Astrocyte of the cerebellum (primary cell): Measurements from ENCODE around the gene IPCEF1.

Experiments used
- DNase-seq: peaks from one replicate; pipeline ENCODE4 v3.0.0-alpha.2; 2011; ENCODE audit warnings: low read depth
- H3K4me3 ChIP-seq: 2 replicates; pipeline ENCODE4 v1.5.1; 2011; ENCODE audit warnings: mild to moderate bottlenecking, low read depth, low read length, moderate library complexity
- in situ Hi-C: cut with HindIII; loops from 2 replicates; pipeline ENCODE4 v1.10.0; 2017; ENCODE audit warnings: low sequenced_read_pairs
- TF ChIP-seq, protein P1 (sequence below): IDR thresholded peaks from 2 replicates; pipeline ENCODE4 v1.5.1; 2012; ENCODE audit warnings: low read length, low read depth, moderate library complexity, mild to moderate bottlenecking; ENCODE audit errors: missing control alignments

Gene IPCEF1

DNA sequence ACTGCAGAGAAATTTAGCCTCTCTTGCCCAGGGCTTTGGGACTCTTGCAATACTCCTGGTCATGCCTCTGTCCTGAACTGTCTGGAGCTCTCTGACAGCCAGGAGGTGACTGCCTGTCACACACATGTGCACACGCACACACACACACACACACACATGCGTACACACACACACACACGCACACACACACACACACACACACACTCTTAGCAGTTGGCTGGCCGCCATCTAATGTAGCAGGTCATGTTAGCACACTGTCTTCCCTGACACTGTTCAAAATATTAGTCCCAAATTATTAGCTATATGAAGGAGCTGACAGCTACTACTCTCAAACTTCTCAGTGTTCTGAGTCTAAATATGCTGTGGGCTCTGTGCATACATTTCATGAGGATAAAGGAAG, 60.9 kb downstream of the IPCEF1 start:
- TF ChIP-seq, protein P1, sequence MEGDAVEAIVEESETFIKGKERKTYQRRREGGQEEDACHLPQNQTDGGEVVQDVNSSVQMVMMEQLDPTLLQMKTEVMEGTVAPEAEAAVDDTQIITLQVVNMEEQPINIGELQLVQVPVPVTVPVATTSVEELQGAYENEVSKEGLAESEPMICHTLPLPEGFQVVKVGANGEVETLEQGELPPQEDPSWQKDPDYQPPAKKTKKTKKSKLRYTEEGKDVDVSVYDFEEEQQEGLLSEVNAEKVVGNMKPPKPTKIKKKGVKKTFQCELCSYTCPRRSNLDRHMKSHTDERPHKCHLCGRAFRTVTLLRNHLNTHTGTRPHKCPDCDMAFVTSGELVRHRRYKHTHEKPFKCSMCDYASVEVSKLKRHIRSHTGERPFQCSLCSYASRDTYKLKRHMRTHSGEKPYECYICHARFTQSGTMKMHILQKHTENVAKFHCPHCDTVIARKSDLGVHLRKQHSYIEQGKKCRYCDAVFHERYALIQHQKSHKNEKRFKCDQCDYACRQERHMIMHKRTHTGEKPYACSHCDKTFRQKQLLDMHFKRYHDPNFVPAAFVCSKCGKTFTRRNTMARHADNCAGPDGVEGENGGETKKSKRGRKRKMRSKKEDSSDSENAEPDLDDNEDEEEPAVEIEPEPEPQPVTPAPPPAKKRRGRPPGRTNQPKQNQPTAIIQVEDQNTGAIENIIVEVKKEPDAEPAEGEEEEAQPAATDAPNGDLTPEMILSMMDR, result no peak
- in situ Hi-C loops, result no loop called here
- H3K4me3 ChIP-seq, result no peak overlapping the region
- DNase-seq, result no peak

DNA sequence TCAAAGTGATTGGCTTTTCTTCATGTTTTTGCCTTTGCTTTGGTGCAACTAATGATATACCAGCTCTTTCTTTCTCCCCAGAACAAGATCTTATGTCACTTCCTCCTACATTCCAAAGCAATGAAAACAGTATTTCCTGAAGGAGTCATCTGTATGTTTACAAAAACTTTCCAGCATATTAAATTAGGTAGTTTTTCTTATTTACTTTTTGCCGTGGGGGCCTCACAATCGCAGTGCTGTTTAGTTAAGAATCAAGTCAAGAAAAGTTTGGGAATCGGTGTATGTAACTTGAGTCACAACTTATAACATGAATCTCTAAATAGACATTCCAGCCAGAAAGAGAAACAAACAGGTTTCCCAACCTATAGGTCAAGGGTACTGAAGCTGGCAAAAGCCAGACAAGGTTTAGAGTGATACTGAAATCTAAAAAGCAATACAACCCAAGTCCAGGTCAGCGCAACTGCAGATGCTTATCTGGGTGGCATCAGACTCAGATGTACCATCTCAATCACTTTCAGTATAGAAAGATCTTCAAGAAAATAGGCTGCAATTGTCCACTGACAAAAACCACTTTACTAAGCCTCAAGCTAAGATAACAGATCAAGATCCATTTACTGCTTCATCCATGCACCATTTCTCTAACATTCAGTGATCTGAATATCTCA, 63.6 kb downstream of the IPCEF1 start:
- TF ChIP-seq, protein P1, result no peak
- in situ Hi-C loops, result no loop called here
- no peak for DNase-seq
- no peak overlapping the region for H3K4me3 ChIP-seq

DNA sequence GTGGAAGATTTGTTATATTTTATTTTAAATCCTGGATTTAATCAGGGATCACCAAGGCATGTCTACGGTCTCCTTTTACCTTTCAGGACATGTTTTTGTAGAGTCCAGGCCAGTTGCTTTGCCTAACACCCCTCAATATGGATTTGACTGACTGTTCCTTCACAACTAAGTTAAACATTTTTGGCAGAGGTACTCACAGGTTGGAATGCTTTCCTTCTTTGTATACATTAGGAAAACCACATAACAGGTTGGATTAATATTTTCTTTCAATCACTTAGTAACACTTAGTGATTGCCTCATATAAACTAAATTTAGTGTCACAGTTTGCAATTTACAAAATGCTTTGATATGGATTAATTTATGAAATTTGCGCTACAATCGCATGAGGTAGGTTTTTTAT, 64.5 kb downstream of the IPCEF1 start:
- H3K4me3 ChIP-seq, result no peak overlapping the region
- TF ChIP-seq, protein P1, result no peak
- in situ Hi-C loops, result no loop called here
- DNase-seq, result no peak

DNA sequence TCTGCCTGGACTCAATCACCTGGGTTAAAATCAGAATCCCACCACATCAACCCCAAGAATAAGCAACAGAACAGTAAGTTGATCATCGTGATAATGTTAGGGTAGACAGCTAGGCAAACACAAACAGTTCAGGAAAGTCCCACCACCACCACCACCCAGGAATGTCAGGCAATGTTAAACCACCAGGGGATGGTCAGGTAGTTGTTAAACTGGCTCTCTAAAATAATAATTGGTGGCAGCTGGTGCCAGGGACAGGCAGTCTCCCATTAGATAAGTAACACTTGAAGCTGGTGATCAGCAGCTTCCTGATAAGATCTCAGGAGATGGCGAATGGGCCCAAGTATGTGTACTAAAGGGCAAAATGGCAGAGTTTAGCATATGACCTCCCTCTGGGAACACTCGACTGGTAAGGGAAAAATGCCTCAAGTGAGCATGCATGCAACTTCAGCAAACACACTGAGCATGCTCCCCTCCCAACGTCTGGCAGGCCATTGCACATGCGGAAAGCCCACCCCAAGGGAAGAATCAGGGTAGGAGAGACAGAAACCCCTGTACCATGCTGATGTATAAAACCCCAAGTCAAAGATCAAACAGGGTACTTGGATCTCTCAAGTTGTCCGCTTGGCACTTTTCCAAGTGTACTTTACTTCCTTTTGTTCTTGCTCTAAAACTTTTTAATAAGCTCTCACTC, 66.6 kb downstream of the IPCEF1 start:
- TF ChIP-seq, protein P1, result no peak
- no peak overlapping the region for H3K4me3 ChIP-seq
- in situ Hi-C loops, result no loop called here
- DNase-seq, result no peak

DNA sequence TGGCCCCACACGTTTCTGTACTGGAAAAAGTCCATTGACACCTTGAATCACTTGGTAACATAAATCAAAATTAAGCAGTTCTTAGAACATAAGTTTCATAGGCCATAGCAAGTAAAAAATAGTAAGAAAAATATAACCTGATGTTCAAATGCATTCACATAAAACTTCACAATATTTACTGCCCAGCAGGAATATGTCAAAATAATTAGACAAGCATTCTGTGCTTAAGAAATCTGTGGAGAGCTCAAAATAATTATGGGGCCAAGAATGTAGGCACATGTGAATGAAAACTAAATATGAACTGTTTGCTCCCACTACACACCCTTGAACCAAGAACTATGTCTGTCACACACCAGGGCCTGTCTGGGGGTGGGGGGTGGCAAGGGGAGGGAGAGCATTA, 70.8 kb downstream of the IPCEF1 start:
- DNase-seq, result no peak
- in situ Hi-C loops, result no loop called here
- TF ChIP-seq, protein P1, result no peak
- no peak overlapping the region for H3K4me3 ChIP-seq

DNA sequence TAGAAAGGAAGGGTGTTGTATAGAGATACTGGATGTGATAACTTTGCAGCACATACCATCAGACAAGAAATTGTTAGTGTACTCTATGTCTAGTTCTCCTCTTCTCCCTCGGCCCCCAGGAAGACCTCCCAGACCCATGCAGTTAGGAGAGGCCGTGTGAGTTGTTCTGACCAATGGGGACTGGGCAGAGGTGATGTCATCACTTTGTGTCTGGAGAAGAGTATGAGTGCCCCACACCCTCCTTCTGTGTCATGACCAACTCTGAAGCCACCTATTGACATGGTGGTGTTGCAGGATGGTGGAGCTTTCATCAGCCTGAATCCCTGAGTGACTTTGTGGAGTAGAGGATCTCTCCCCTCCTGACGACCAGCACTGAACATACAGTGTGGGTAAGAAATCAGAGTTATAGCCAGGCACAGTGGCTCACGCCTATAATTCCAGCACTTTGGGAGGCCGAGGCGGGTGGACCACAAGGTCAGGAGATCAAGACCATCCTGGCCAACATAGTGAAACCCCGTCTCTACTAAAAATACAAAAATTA, 72.2 kb downstream of the IPCEF1 start:
- TF ChIP-seq, protein P1, result no peak
- H3K4me3 ChIP-seq, result no peak overlapping the region
- DNase-seq, result no peak
- in situ Hi-C loops, result no loop called here
